K562 (cell line): Measurements from ENCODE around the gene KIF20B. TPM values are rescaled to one million over a fixed set of nuclear protein-coding genes. Genes with fewer than 3 reads are reported as not detected.

Source experiments
- ATAC-seq: fragments of 200-7000 bp; cut with Tn5 transposase; 3 replicates; pipeline ENCODE4 v1.9.1; 2020; ENCODE audit warnings: moderate library complexity
- BruUV-seq: library from RNA; stranded (reverse); fragments of 400-500 nt; replicated peaks from 2 replicates; lab custom pipeline; 2021; lab: Mats Ljungman, UMichigan
- CTCF ChIA-PET: fragments of 300-600 bp; formaldehyde crosslinking; extraction: SDS; loops from one replicate; lab custom pipeline; 2021; ENCODE audit warnings: low intra/inter-chr PET ratio; lab: Yijun Ruan, JAX
- POLR2A ChIA-PET: fragments of 300-600, 350-650 bp; sonication (Branson Sonifier 250); formaldehyde crosslinking; extraction: SDS; loops from one replicate; lab custom pipeline; 2021; ENCODE audit warnings: antibody characterized with exemption, inconsistent platforms; lab: Yijun Ruan, JAX
- DNase-seq, 4 experiments: peaks; one replicate each; pipeline versions ENCODE4 v3.0.0 to v3.0.0-alpha.2; 2011 to 2018; ENCODE audit warnings: low spot score in 3 of 4, mixed read lengths in 3 of 4; ENCODE audit errors: extremely low read depth in 1 of 4
- FAIRE-seq: peaks from 2 replicates; lab custom pipeline; 2011; peaks lifted over from hg19 to GRCh38; lab: Jason Lieb, UNC
- H2AFZ ChIP-seq: 2 replicates; pipeline ENCODE4 v1.6.0; 2011; ENCODE audit warnings: low read depth, low read length, control low read depth, inconsistent platforms
- H3K27ac ChIP-seq: fragments of 200-600 bp; 3 replicates; pipeline ENCODE4 v1.8.0; 2011; ENCODE audit warnings: low read depth, mild to moderate bottlenecking, control low read depth, inconsistent platforms, low read length, moderate library complexity, mixed read lengths; ENCODE audit errors: extremely low read depth
- H3K27me3 ChIP-seq, 2 experiments: fragments of 300-600 bp in 1 of 2; 2 replicates in 1 of 2; 3 replicates in 1 of 2; pipeline versions ENCODE4 v1.6.0 to v1.8.0; 2011; ENCODE audit warnings: inconsistent platforms in 2 of 2, low read length in 2 of 2, mild to moderate bottlenecking in 1 of 2, mixed read lengths in 1 of 2, moderate library complexity in 1 of 2; ENCODE audit not compliant: control insufficient read depth in 2 of 2, insufficient read depth in 2 of 2
- H3K36me3 ChIP-seq: fragments of 300-600 bp; 3 replicates; pipeline ENCODE4 v1.8.0; 2011; ENCODE audit warnings: mild to moderate bottlenecking, low read length, inconsistent platforms; ENCODE audit not compliant: control insufficient read depth, insufficient read depth
- H3K4me1 ChIP-seq, 2 experiments: fragments of 200-600 bp in 1 of 2; replicated peaks in 1 of 2; 2 replicates in 1 of 2; 3 replicates in 1 of 2; pipeline versions ENCODE4 v1.5.1 to v1.8.0; 2011; ENCODE audit warnings: inconsistent platforms in 2 of 2, low read length in 2 of 2, mild to moderate bottlenecking in 1 of 2, mixed read lengths in 1 of 2, moderate library complexity in 1 of 2; ENCODE audit not compliant: control insufficient read depth in 2 of 2, insufficient read depth in 2 of 2
- H3K4me2 ChIP-seq: 2 replicates; pipeline ENCODE4 v1.6.1; 2011; ENCODE audit warnings: low read length, control low read depth, inconsistent platforms, mixed read lengths; ENCODE audit not compliant: insufficient read depth
- H3K4me3 ChIP-seq: fragments of 200-600 bp; sonication (generic), shearing (Covaris generic); 2 replicates; pipeline ENCODE4 v1.5.1; 2016; ENCODE audit warnings: control low read depth, inconsistent platforms
- H3K79me2 ChIP-seq: fragments of 200-600 bp; 3 replicates; pipeline ENCODE4 v1.8.0; 2011; ENCODE audit warnings: low read length, inconsistent platforms; ENCODE audit not compliant: control insufficient read depth, insufficient read depth
- H3K9ac ChIP-seq, 2 experiments: 2 replicates each; pipeline versions ENCODE4 v1.6.0 to v1.6.1; 2011; ENCODE audit warnings: low read depth in 2 of 2, low read length in 2 of 2, control low read depth in 1 of 2, inconsistent platforms in 1 of 2, mild to moderate bottlenecking in 1 of 2, mixed read lengths in 1 of 2; ENCODE audit not compliant: insufficient read depth in 1 of 2
- H3K9me1 ChIP-seq: one replicate; pipeline ENCODE4 v1.6.0; 2011; ENCODE audit warnings: inconsistent platforms, mild to moderate bottlenecking, low read length, moderate library complexity; ENCODE audit not compliant: control insufficient read depth, insufficient read depth
- H3K9me3 ChIP-seq: replicated peaks from 2 replicates; pipeline ENCODE4 v1.5.1; 2011; ENCODE audit warnings: low read depth, low read length, inconsistent platforms; ENCODE audit not compliant: control insufficient read depth, insufficient read depth
- H4K20me1 ChIP-seq: replicated peaks from 2 replicates; pipeline ENCODE4 v1.6.1; 2011; ENCODE audit warnings: low read length, inconsistent platforms, mixed read lengths; ENCODE audit not compliant: control insufficient read depth, insufficient read depth
- ATF3 ChIP-seq, 2 experiments: fragments of 450-650 bp in 1 of 2; sonication (generic) in 1 of 2; formaldehyde crosslinking in 1 of 2; IDR thresholded peaks in 1 of 2; conservative IDR thresholded peaks in 1 of 2; 2 replicates each; pipeline versions ENCODE4 v1.6.1 to v1.8.1; 2016 to 2023; ENCODE audit warnings: mild to moderate bottlenecking in 2 of 2, moderate library complexity in 2 of 2, inconsistent platforms in 1 of 2, missing genetic modification reagents in 1 of 2
- HDAC1 ChIP-seq, 2 experiments: fragments of 450-650 bp; IDR thresholded peaks; 2 replicates each; pipeline ENCODE4 v1.6.1; 2016 to 2017; ENCODE audit warnings: inconsistent platforms in 1 of 2, mild to moderate bottlenecking in 1 of 2, moderate library complexity in 1 of 2
- NEUROD1 ChIP-seq: fragments of 150-350 bp; IDR thresholded peaks from 2 replicates; pipeline ENCODE4 v1.6.1; 2014; ENCODE audit warnings: borderline replicate concordance, low read length, low read depth; ENCODE audit not compliant: partially characterized antibody
- POLR3A ChIP-seq: IDR thresholded peaks from 2 replicates; pipeline ENCODE4 v1.6.1; 2011; ENCODE audit warnings: borderline replicate concordance, mild to moderate bottlenecking, moderate library complexity; ENCODE audit not compliant: insufficient read length, insufficient read depth; ENCODE audit errors: extremely low read depth
- PURB ChIP-seq: sonication (generic); formaldehyde crosslinking; IDR thresholded peaks from 2 replicates; pipeline ENCODE4 v1.9.0; 2021; ENCODE audit warnings: low read depth, mild to moderate bottlenecking, missing genetic modification reagents
- ZC3H11A ChIP-seq: IDR thresholded peaks from 2 replicates; pipeline ENCODE4 v1.6.1; 2012; ENCODE audit warnings: low read depth, low read length, improper control_type of control experiment
- WGBS: fragments of 100-300 bp; shearing (Covaris generic); methylation state at CpG from one replicate; pipeline ENCODE4 v1.1.6; 2016; ENCODE audit warnings: low coverage, mixed read lengths; ENCODE audit not compliant: insufficient coverage; ENCODE audit errors: missing lambda C conversion rate; 5-methylcytosine and 5-hydroxymethylcytosine counted together
- in situ Hi-C: fragments of 300-500 bp; cut with MboI; formaldehyde crosslinking; loops from 4 replicates; pipeline ENCODE4 v1.15.0; 2018; ENCODE audit warnings: inconsistent platforms, mixed read lengths
- intact Hi-C: fragments of 100-400 bp; cut with micrococcal nuclease; formaldehyde crosslinking; loops from 2 replicates; pipeline ENCODE4 v1.14.2; 2022
- polyA plus RNA-seq, 8 experiments: library from polyadenylated mRNA; depleted of rRNA in 4 of 8; stranded (reverse) in 5 of 8; unstranded in 3 of 8; fragments of >200 nt; fragmentation: Nextera tagmentation in 2 of 8; fragmentation: Illumina TruSeq in 1 of 8; extraction: Ambion mirVana in 2 of 8; extraction: Trizol in 1 of 8; gene quantifications; 2 replicates each; pipeline versions ENCODE4 v1.2.1 to v1.2.3, GENCODE V29; 2011 to 2014; ENCODE audit warnings: inconsistent platforms in 1 of 8, missing spikeins in 1 of 8
- total RNA-seq, 7 experiments: library from RNA; depleted of rRNA in 6 of 7; stranded (reverse); fragments of >200 nt in 6 of 7; fragmentation: Illumina TruSeq in 2 of 7; extraction: Trizol in 2 of 7; gene quantifications; 2 replicates each; pipeline versions ENCODE4 v1.2.1 to v1.2.3, GENCODE V29; 2011 to 2021; ENCODE audit warnings: low replicate concordance in 1 of 7
- TF ChIP-seq, protein P1 (sequence below): fragments of 450-650 bp; IDR thresholded peaks from 2 replicates; pipeline ENCODE4 v1.6.1; 2017; ENCODE audit warnings: mild to moderate bottlenecking, moderate library complexity

Gene KIF20B
- total and polyA plus RNA-seq, 9 of the 15 experiments (the other 6 are each of a cell fraction or from before 2014, with no cell fraction given), result 18.6 to 56.5 (median 32.9) TPM

- DNase-seq (no peak), FAIRE-seq (no peak), ATAC-seq (no peak)
- TF ChIP-seq POLR3A (no peak), ZC3H11A (no peak)
- H3K4me3 ChIP-seq, result no peak overlapping the region
- no peak overlapping the region for H3K9ac ChIP-seq
- POLR2A ChIA-PET, result no interaction called here
- CTCF ChIA-PET, result no interaction called here
- H3K9me1 ChIP-seq, result no peaks in the 10 kb centered on the region
- H3K9me3 ChIP-seq, result no peaks in the 10 kb centered on the region
- 0 out of 5 replicates have a peak, but pooled peaks cover 0 to 3% of the 10 kb centered on the region in 2 experiments for H3K4me1 ChIP-seq
- H3K27ac ChIP-seq, result no peak overlapping the region
- BruUV-seq, result no TSS peak
- no peak overlapping the region for H3K4me2 ChIP-seq
- H4K20me1 ChIP-seq, result no peaks in the 10 kb centered on the region
- in situ Hi-C loops (no loop called here), intact Hi-C loops (no loop called here)
- H2AFZ ChIP-seq, result no peak overlapping the region
- no peaks in the 10 kb centered on the region for H3K79me2 ChIP-seq
- H3K36me3 ChIP-seq, result no peaks in the 10 kb centered on the region
- no peaks in the 10 kb centered on the region for H3K27me3 ChIP-seq
- 0% methylated on average over 1 of the region's 1 CpG for WGBS
Observed at GRCh38 chr10:89657302-89657701, 44.1 kb upstream of the KIF20B start.

GRCh38 chr10:89659143-89660131 lies 42.0 kb upstream of the KIF20B start:
- intact Hi-C loops (no loop called here), in situ Hi-C loops (no loop called here)
- 10% methylated on average over 10 of the region's 10 CpGs for WGBS
- no peak for FAIRE-seq
- no peaks in the 10 kb centered on the region for H3K79me2 ChIP-seq
- no peaks in the 10 kb centered on the region for H3K36me3 ChIP-seq
- no peaks in the 10 kb centered on the region for H3K9me1 ChIP-seq
- no peak for ATAC-seq
- H2AFZ ChIP-seq, result no peak overlapping the region
- H4K20me1 ChIP-seq, result no peaks in the 10 kb centered on the region
- no peak overlapping the region for H3K4me3 ChIP-seq
- H3K27ac ChIP-seq, result no peak overlapping the region
- ChIA-PET POLR2A (interaction anchor here (0.6 to 1.4 kb wide), 2 partner anchors 13 to 16 kb away, joined by 3 to 4 read pairs; no protein-coding TSS in a partner anchor), CTCF (no interaction called here)
- no peak for DNase-seq
- no peaks in the 10 kb centered on the region for H3K9me3 ChIP-seq
- no TSS peak for BruUV-seq
- H3K4me1 ChIP-seq, result no peaks in the 10 kb centered on the region
- H3K27me3 ChIP-seq, result no peaks in the 10 kb centered on the region
- H3K9ac ChIP-seq, result no peak overlapping the region
- H3K4me2 ChIP-seq, result no peak overlapping the region
- no peak for TF ChIP-seq HDAC1 (IDR thresholded peaks at IDR 0.05)
- TF ChIP-seq, protein P1, sequence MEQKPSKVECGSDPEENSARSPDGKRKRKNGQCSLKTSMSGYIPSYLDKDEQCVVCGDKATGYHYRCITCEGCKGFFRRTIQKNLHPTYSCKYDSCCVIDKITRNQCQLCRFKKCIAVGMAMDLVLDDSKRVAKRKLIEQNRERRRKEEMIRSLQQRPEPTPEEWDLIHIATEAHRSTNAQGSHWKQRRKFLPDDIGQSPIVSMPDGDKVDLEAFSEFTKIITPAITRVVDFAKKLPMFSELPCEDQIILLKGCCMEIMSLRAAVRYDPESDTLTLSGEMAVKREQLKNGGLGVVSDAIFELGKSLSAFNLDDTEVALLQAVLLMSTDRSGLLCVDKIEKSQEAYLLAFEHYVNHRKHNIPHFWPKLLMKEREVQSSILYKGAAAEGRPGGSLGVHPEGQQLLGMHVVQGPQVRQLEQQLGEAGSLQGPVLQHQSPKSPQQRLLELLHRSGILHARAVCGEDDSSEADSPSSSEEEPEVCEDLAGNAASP, result no peak
- TF ChIP-seq NEUROD1, result no peak
- no peak for TF ChIP-seq ATF3 (IDR thresholded peaks at IDR 0.05)
- no peak for TF ChIP-seq ATF3 (CRISPR knock-in tag; conservative IDR thresholded peaks at IDR 0.05)
- no peak for TF ChIP-seq PURB (CRISPR knock-in tag)
